ENCODE data around the gene F8.

Gene F8

DNA sequence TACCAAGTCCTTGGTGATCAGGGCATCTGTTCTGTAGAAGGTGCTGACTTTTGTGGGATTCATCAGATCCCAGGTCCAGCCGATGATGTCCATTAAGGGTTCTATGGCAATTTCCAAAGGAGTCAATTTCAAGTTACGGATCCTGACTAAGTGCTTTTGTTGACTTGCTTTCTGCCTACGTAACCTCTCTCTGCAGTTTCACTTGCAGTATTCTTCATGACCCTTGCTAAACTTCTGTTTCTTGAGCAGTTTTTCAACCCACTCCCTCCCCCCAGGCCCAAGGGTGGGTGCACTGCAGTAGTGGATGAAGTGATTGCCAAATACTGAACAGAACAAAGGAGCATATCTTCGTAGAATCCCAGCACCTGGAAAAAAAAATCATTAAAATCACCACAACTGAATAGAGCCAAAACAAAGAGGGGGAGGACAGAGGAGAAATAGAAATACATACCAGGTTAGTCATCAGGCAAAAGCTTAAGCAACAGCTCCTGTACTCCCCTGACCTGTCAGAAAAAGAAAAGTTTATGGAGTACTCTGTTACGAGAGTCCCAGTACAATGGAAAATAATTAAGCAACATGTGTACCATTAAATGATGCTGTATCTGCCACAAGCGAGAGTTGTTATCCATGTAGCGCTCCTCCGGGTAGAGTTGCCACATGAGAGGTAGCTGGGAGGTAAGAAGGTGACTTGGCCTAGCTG, 42.7 kb upstream of the F8 start:
- Histone ChIP-seq H4K20me1 (peaks cover 0 to 27% (median 6%) of the 10 kb centered on the region in 11 experiments; a peak in 10 of 22 replicates), H3K4me1 (peaks cover 6 to 20% (median 10%) of the 10 kb centered on the region in 10 experiments; a peak in 10 of 20 replicates), H3K4me3 (no peak overlapping the region), H3K36me3 (peaks cover 0 to 16% (median 8%) of the 10 kb centered on the region in 11 experiments; a peak in 10 of 22 replicates), H3K4me2 (no peak overlapping the region), H3K9ac (no peak overlapping the region), H3K27ac (no peak overlapping the region), H3K9me3 (replicated peaks in 1 of 11) (no peaks in the 10 kb centered on the region), H3K27me3 (peaks cover 66 to 100% (median 99%) of the 10 kb centered on the region in 11 experiments)
- TF ChIP-seq Cebpa-rat (IDR thresholded peaks at IDR 0.05), result no peak

DNA sequence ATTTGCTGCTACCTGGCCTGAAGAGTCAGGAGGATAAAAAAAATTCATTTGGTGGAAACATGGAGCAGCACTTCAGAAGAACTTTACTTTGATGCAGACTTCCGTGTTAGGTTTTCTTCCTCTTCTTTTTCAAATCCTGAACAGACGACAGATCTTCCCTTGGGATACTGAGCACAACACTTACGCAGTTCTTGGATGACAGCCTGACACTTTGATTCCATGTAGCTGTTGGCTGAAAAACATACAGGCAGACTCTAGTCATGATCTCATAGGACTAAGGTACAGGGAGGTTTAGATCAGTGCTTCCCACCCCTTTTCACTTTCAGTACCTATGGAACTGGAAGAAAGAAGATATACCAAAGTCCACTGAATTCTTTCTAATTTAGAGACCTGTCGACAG, 39.2 kb upstream of the F8 start:
- Histone ChIP-seq H3K36me3 (peaks cover 0 to 24% (median 10%) of the 10 kb centered on the region in 11 experiments; a peak in 11 of 22 replicates), H3K9ac (no peak overlapping the region), H3K27ac (no peak overlapping the region), H4K20me1 (peaks cover 0 to 26% (median 3%) of the 10 kb centered on the region in 11 experiments; a peak in 10 of 22 replicates), H3K4me1 (no peaks in the 10 kb centered on the region), H3K4me2 (no peak overlapping the region), H3K9me3 (replicated peaks in 1 of 11) (peaks cover 0 to 3% (median 0%) of the 10 kb centered on the region in 11 experiments; a peak in 1 of 22 replicates), H3K27me3 (peaks cover 81 to 100% (median 99%) of the 10 kb centered on the region in 11 experiments), H3K4me3 (no peak overlapping the region)
- TF ChIP-seq Cebpa-rat (IDR thresholded peaks at IDR 0.05), result no peak

DNA sequence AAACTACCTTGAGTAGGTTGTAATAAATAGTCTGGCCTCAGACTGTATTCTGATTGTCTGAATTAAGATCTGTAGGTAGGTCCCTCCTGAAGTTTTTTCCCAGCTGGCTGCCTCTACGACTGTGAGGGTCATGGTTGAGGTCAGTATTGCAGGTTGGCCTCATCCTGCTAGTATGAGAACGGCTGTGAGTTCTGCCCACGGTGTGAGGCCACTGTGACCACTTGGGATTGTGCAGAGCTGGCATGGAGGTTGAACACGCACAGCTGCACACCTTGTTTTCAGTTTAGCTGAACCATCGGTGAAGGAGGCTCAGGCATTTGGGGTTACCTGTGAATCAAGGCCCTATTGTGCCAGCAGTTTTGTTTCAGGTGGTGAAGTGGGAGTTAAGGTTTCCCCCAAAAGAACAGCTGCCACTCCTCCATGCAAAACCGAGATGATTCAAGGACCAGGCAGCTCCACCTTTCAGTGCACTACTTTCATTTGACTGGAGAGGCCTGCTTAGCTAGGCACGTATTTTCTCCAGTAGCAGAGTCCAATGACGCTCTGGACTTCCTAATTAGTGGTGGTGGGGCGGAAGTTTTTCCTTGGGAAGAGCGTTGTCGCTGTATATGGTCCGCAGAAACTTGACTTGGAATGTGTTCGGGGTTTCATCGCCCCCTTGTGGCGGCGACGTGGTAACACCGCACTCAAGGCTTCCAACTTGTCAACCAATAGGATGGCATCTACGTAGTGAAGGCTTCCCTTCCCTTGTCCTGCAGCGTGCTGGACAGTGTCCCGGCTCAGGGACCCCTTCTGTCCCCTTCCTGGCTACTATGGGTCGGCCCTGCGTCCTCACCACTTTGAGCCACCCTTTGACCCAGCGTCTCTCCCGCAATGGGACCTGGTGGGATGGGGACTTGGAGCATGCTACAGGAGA, 34.6 kb upstream of the F8 start:
- H3K9me3 ChIP-seq (replicated peaks in 1 of 11), result peaks cover 0 to 3% (median 0%) of the 10 kb centered on the region in 11 experiments; a peak in 2 of 22 replicates
- no peaks in the 10 kb centered on the region for H3K4me1 ChIP-seq
- no peak overlapping the region for H3K27ac ChIP-seq
- H3K4me2 ChIP-seq, result no peak overlapping the region
- H3K36me3 ChIP-seq, result peaks cover 0 to 49% (median 20%) of the 10 kb centered on the region in 11 experiments; a peak in 17 of 22 replicates
- TF ChIP-seq Cebpa-rat (IDR thresholded peaks at IDR 0.05), result no peak
- H3K4me3 ChIP-seq, result no peak overlapping the region
- H3K9ac ChIP-seq, result no peak overlapping the region
- H4K20me1 ChIP-seq, result peaks cover 0 to 15% (median 0%) of the 10 kb centered on the region in 11 experiments; a peak in 5 of 22 replicates
- peaks cover 62 to 100% (median 95%) of the 10 kb centered on the region in 11 experiments for H3K27me3 ChIP-seq

DNA sequence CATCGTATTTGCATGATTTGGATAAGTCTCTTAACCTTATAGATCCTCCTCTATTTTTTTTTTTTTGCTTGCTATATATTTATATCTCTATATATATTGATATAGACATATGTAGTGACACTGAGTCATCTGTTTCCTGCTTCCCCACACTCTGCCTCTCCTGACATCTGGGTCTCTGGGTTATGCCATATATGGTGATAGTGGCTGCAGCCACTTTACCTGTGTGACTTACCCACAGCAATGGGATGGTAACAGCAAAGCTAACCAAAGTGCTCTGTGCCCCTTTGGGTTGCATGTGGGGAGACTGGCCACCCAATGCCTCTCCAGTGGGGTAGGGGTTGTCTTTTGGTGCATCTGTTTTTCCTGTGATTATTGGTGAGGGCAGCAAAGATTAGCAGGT, 33.9 kb upstream of the F8 start:
- peaks cover 0 to 3% (median 0%) of the 10 kb centered on the region in 11 experiments; a peak in 2 of 22 replicates for H3K9me3 ChIP-seq (replicated peaks in 1 of 11)
- H3K27me3 ChIP-seq, result peaks cover 62 to 100% (median 95%) of the 10 kb centered on the region in 11 experiments
- no peak for TF ChIP-seq Cebpa-rat (IDR thresholded peaks at IDR 0.05)
- H4K20me1 ChIP-seq, result peaks cover 0 to 15% (median 0%) of the 10 kb centered on the region in 11 experiments; a peak in 5 of 22 replicates
- no peak overlapping the region for H3K4me3 ChIP-seq
- H3K4me1 ChIP-seq, result no peaks in the 10 kb centered on the region
- H3K36me3 ChIP-seq, result peaks cover 0 to 53% (median 23%) of the 10 kb centered on the region in 11 experiments; a peak in 18 of 22 replicates
- no peak overlapping the region for H3K9ac ChIP-seq
- H3K4me2 ChIP-seq, result no peak overlapping the region
- no peak overlapping the region for H3K27ac ChIP-seq

DNA sequence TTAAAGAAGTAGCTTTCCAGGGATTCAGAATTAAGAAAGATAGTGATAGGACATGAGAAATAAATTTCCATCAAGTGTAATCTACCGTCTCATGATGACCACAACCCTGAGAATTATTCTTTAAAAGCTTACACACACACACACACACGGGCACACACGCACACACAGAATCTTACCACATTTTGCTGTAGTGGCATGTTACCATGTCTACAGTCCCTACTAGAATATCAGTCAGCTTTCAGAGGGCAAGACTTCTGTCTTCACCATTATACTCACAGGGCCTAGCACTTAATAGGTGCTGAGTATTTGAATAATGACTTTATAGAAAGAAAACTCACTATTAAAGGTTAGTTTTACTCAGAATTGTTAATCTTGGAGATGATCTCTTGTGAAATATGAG, 33.0 kb upstream of the F8 start:
- H3K27ac ChIP-seq, result no peak overlapping the region
- H3K9me3 ChIP-seq (replicated peaks in 1 of 11), result peaks cover 0 to 3% (median 0%) of the 10 kb centered on the region in 11 experiments; a peak in 2 of 22 replicates
- H4K20me1 ChIP-seq, result peaks cover 0 to 15% (median 0%) of the 10 kb centered on the region in 11 experiments; a peak in 5 of 22 replicates
- H3K4me2 ChIP-seq, result no peak overlapping the region
- H3K9ac ChIP-seq, result no peak overlapping the region
- peaks cover 69 to 100% (median 95%) of the 10 kb centered on the region in 11 experiments for H3K27me3 ChIP-seq
- H3K36me3 ChIP-seq, result peaks cover 0 to 44% (median 22%) of the 10 kb centered on the region in 11 experiments; a peak in 18 of 22 replicates
- H3K4me1 ChIP-seq, result 0 out of 20 replicates have a peak, but pooled peaks cover 0 to 6% (median 0%) of the 10 kb centered on the region in 10 experiments
- H3K4me3 ChIP-seq, result no peak overlapping the region
- no peak for TF ChIP-seq Cebpa-rat (IDR thresholded peaks at IDR 0.05)

DNA sequence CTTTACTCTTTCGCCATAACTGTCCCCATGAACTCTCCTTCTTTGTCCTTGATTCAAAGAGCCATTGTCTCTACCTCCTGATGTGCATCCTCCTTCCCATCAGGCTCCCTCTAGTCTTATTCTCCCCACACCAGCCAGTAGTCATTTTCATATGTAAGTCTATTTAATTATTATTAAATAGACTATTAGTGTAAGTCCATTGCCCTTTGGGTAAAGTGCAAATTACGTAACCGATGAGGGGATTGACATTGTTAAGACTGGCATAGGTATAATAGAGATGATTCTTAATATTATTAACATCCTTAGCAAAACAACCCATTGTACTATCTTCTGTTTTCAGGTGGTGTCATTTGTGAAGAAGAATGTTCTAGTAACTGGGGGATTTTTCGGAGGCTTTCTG, 31.7 kb upstream of the F8 start:
- H3K27me3 ChIP-seq, result peaks cover 67 to 100% (median 95%) of the 10 kb centered on the region in 11 experiments
- TF ChIP-seq Cebpa-rat (IDR thresholded peaks at IDR 0.05), result no peak
- peaks cover 0 to 3% (median 0%) of the 10 kb centered on the region in 11 experiments; a peak in 2 of 22 replicates for H3K9me3 ChIP-seq (replicated peaks in 1 of 11)
- 0 out of 20 replicates have a peak, but pooled peaks cover 0 to 6% (median 0%) of the 10 kb centered on the region in 10 experiments for H3K4me1 ChIP-seq
- H3K36me3 ChIP-seq, result peaks cover 0 to 32% (median 15%) of the 10 kb centered on the region in 11 experiments; a peak in 15 of 22 replicates
- H3K27ac ChIP-seq, result no peak overlapping the region
- H3K9ac ChIP-seq, result no peak overlapping the region
- H4K20me1 ChIP-seq, result peaks cover 0 to 15% (median 0%) of the 10 kb centered on the region in 11 experiments; a peak in 4 of 22 replicates
- no peak overlapping the region for H3K4me2 ChIP-seq
- no peak overlapping the region for H3K4me3 ChIP-seq

DNA sequence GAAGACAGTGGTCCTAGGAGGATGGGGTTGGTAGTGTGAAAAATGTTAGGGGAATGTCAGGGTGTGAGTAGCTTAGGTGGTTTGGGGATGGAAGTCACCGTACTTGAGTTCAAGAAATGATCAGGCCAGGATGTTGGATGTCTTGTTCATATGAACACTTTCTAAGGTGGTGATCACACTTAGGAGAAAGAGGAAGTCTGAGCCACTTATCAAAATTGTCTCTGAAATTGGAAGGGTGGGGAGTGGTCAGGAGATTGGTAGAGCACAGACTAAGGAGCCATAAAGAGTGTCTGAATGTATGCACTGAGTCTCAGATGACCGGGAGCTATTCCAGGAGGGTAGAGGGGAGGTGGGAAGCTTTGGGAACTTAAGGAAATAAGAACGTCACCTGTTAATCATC, 31.1 kb upstream of the F8 start:
- H3K9ac ChIP-seq, result no peak overlapping the region
- no peak overlapping the region for H3K4me3 ChIP-seq
- no peak for TF ChIP-seq Cebpa-rat (IDR thresholded peaks at IDR 0.05)

DNA sequence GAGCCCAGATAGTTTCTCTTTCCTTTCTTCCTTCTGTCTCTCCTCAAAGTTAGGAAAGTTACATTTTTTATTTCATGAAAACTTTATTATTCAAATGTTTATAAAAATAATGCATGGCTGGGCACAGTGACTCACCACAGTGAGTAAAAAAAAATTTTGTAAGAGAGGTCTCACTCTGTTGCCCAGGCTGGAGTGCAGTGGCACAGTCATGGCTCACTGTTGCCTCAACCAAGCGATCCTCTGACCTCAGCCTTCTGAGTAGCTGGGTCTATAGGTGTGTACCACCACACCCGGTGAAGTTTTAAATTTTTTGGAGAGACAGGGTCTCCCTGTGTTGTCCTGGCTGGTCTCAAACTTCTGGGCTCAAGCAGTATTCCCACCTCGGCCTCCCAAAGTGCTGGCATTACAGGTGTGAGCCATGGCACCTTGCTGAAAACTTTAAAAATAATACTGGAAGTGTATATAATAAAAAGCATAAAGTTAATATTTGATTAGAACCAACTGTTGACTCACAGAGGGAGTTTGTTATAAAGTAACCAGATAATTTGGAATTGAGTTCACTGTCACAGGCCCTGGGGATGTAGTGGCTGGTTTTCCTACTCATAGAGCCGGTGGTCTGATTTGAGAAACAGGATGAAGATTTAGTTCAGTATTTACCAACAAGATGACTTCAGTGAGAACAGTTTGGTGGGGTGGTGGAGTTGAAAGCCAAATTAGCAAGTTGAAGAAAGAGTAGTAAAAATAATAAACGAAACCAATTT, 30.4 kb upstream of the F8 start:
- Histone ChIP-seq H3K27me3 (peaks cover 60 to 100% (median 95%) of the 10 kb centered on the region in 11 experiments), H3K4me2 (no peak overlapping the region), H3K4me3 (no peak overlapping the region), H3K4me1 (0 out of 20 replicates have a peak, but pooled peaks cover 0 to 6% (median 0%) of the 10 kb centered on the region in 10 experiments), H4K20me1 (peaks cover 0 to 16% (median 0%) of the 10 kb centered on the region in 11 experiments; a peak in 5 of 22 replicates), H3K9me3 (replicated peaks in 1 of 11) (peaks cover 0 to 3% (median 0%) of the 10 kb centered on the region in 11 experiments; a peak in 2 of 22 replicates), H3K9ac (no peak overlapping the region), H3K36me3 (peaks cover 0 to 37% (median 15%) of the 10 kb centered on the region in 11 experiments; a peak in 15 of 22 replicates), H3K27ac (no peak overlapping the region)
- no peak for TF ChIP-seq Cebpa-rat (IDR thresholded peaks at IDR 0.05)

More for the DNA sequence above, 31.1 kb upstream of the F8 start:
- Histone ChIP-seq H4K20me1 (peaks cover 0 to 15% (median 0%) of the 10 kb centered on the region in 11 experiments; a peak in 4 of 22 replicates), H3K4me1 (0 out of 20 replicates have a peak, but pooled peaks cover 0 to 6% (median 0%) of the 10 kb centered on the region in 10 experiments), H3K4me2 (no peak overlapping the region), H3K36me3 (peaks cover 0 to 32% (median 15%) of the 10 kb centered on the region in 11 experiments; a peak in 15 of 22 replicates), H3K27me3 (peaks cover 61 to 100% (median 95%) of the 10 kb centered on the region in 11 experiments), H3K9me3 (replicated peaks in 1 of 11) (peaks cover 0 to 3% (median 0%) of the 10 kb centered on the region in 11 experiments; a peak in 2 of 22 replicates), H3K27ac (no peak overlapping the region)
